NK-92 treated with Interleukin-12 subunit alpha and Interleukin-12 subunit beta, amount 100 ng/mL, for 24 hours (cell line): ENCODE data around the gene UQCC3.
"Not testable (repeated sequence)": the region's sequence is repeated elsewhere in the genome, so short reads cannot be mapped to it uniquely, and the experiment has no call there.

Source experiments
- DNase-seq: peaks from one replicate; lab custom pipeline; 2025; lab: John Stamatoyannopoulos, UW

Gene UQCC3

DNA sequence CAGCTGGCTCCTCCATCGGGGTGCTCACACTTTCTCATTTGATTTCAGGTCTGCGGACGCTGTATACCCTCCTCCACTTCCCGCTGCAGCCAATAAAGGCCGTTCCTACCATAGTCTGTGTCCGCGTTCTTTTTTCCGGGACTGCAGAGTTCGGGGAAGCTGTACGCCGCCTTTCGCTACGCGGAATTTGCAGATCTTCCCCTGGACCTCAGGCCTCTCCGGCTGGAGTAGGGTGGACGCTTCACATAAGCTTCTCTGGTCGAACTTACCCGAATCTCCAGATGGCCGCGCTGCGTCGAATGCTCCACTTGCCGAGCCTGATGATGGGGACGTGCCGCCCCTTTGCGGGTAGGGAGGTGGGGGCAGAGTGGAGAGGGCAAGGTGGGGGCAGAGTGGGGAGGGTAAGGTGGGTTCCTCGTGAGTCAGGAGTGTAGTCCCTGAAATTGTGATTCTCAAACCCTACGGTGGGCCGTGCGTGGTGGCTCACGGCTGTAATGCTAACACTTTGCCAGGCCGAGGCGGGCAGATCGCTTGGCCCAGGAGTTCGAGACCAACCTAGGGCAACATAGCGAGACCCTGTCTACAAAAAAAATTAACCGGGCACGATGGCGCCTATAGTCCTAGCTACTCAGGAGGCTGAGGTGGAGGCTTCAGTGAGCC lies 5.7 kb upstream of the UQCC3 start:
- DNase-seq = peak; percentile 56

DNA sequence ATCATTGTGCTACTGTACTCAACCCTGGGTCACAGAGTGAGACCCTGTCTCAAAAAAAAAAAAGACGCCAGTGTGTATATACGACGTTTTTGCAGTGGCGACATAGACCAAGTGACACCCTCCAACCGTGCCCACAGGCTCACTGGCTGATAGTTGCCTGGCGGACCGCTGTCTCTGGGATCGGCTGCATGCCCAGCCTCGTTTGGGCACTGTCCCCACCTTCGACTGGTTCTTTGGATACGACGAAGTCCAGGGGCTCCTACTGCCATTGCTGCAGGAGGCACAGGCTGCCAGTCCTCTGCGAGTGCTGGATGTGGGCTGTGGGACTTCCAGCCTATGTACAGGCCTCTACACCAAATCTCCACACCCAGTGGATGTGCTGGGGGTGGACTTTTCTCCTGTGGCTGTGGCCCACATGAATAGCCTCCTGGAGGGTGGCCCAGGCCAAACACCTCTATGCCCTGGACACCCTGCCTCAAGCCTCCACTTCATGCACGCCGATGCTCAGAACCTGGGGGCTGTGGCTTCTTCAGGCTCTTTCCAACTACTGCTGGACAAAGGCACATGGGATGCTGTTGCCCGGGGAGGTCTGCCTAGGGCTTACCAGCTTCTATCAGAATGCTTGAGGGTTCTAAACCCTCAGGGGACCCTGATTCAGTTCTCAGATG lies 5.1 kb upstream of the UQCC3 start:
- no peak for DNase-seq

DNA sequence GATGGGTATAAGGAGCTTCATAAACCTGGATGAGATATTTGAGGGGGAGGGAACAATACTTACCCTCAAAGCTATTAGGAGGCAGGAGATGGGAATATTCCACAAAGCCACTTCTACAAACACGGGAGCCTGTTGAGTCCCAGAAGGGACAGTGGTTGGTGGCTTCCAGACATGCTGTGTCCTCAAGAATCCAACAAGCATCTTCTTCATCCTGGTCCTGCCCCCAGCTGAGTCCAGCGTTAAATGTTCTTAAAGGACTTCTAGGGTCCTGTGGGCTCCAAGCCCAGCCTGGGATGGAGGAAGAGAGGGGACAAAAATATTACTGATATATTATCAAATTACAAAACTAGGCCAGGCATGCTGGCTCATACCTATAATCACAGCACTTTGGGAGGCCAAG lies 4.0 kb upstream of the UQCC3 start:
- no peak for DNase-seq

DNA sequence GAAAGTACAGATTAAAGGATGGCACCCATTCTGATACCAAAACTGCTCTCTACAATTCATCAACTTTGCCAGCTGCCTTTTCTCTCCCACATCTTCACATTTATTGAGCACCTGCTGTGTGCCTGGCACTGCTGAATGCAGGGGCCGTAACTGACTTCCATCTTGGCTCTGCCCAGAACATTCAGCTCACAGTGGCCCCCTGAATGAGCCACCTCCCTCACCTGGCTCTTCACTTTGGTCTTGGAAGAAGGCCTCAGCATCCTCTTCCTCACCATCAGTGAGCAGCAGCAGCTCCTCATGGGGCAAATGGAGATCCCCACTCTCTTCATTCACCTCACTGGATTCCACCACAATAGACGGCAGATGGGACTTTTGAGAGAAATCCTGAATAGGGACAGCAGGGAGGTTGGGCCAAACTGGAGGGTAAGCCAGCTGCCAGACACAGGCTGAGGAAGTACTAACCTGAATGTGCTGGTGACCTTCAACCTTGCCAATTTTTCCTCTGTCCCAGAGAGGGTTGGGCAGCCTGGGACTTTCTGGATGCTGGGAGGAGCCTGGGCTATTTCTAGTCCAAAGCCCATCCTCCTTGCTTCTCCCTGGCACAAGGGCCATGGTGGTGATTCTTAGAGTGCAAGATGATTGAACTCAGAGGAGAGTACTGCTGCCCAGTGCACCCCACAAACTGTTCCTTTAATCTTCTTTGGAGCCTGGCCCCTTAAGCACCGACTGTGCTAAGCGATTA lies 1.9 kb upstream of the UQCC3 start:
- DNase-seq = no peak

GRCh38 chr11:62671236-62671607 lies 251 bp upstream of the UQCC3 start:
- no peak for DNase-seq

DNA sequence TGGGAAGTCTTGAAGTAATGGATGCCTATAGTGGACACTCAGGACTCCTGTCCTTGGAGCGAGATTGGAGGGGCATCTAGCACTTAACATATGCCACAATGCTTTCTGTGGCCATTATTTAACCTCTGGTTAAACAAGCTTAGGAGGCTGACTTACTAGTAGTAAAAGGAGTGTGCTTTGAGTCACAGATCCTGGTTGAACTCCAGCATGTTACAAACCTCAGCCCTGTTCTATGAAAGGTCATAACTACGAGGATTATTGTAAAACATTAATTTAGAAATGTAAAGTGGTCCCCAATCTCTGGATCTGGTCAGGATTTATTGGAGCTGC lies 1.7 kb downstream of the UQCC3 start:
- DNase-seq = no peak

DNA sequence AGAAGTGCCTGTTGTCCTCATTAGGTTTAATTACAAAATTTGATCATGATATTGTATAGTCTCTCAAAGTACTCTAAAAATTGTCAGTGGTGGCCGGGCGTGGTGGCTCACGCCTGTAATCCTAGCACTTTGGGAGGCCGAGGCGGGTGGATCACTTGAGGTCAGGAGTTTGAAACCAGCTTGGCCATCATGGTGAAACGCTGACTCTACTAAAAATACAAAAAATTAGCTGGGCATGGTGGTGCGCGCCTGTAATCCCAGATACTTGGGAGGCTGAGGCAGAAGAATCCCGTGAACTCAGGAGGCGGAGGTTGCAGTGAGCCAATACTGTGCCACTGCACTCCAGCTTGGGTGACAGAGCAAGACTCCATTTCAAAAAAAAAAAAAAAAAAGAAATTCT lies 3.9 kb downstream of the UQCC3 start:
- DNase-seq = not testable (repeated sequence)

- DNase-seq = no peak
These were observed 5.2 kb downstream of the UQCC3 start for GRCh38 chr11:62676698-62677097.

GRCh38 chr11:62677156-62677555 lies 5.7 kb downstream of the UQCC3 start:
- DNase-seq = no peak

DNA sequence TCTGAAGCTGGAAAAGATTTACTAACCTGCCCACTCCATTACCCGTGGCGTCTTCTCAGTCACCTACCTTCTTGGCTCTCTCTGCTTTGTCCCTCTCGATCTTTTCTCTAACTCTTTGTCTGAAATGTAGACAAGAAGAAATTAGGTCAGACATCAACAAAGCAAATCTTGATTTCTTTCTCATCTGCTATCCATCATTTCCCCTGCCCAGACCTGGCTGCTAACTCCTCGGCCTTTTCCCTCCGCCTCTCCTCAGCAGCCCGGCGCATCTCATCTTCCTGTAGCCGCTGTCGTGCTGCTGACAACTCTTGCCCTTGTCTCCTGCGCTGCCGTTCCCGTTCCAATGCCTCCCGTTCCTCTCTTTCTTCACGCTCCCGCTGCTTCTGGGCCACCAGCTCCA lies 6.2 kb downstream of the UQCC3 start:
- DNase-seq = no peak

GRCh38 chr11:62678433-62678769 lies 6.9 kb downstream of the UQCC3 start:
- DNase-seq = no peak

- DNase-seq = peak; percentile 72
These were observed 7.6 kb downstream of the UQCC3 start, which contains the start of gene UBXN1 for GRCh38 chr11:62678770-62679696. Gene UBXN1, minus strand, starts transcription at chr11:62679073. Its CDS starts 150 bp downstream, at chr11:62678923.

DNA sequence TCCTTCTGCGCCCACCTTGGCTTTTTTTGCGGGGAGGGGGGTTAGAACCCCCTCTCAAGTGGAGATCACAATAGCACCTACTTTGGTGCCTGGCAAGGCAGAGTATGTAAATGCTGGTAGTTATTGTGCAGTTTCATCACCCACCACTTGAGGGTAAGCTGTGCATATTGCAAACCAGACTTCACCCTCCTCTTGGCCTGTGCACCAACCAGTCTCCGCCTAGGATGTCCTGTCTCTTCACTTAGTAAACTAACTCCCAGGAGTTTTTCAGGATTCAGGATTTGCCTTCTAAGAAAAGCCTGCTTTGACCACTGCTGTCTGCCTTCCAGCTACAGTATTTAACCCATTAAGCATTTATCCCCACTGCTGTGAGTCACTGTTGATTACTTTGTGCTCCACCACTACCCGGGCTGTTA lies 9.4 kb downstream of the UQCC3 start:
- DNase-seq = no peak

DNA sequence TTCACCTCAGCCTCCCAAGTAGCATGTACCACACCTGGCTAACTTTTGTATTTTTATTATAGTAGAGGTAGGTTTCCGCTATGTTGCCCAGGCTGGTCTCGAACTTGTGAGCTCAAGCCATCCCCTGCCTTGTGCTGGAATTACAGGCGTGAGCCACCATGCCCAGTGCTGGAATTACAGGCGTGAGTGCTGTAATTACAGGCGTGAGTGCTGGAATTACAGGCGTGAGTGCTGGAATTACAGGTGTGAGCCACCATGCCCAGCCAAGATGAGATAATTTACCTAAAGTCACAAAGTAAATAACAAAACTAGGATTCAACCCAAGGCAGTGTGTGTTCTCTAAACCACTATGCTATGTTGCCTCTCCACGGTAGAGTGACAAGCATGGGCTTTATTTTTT lies 11.0 kb downstream of the UQCC3 start:
- no peak for DNase-seq

- DNase-seq = no peak
These were observed 16.3 kb downstream of the UQCC3 start for GRCh38 chr11:62687508-62688396.

- DNase-seq = no peak
These were observed 17.0 kb downstream of the UQCC3 start for GRCh38 chr11:62688491-62688890.

DNA sequence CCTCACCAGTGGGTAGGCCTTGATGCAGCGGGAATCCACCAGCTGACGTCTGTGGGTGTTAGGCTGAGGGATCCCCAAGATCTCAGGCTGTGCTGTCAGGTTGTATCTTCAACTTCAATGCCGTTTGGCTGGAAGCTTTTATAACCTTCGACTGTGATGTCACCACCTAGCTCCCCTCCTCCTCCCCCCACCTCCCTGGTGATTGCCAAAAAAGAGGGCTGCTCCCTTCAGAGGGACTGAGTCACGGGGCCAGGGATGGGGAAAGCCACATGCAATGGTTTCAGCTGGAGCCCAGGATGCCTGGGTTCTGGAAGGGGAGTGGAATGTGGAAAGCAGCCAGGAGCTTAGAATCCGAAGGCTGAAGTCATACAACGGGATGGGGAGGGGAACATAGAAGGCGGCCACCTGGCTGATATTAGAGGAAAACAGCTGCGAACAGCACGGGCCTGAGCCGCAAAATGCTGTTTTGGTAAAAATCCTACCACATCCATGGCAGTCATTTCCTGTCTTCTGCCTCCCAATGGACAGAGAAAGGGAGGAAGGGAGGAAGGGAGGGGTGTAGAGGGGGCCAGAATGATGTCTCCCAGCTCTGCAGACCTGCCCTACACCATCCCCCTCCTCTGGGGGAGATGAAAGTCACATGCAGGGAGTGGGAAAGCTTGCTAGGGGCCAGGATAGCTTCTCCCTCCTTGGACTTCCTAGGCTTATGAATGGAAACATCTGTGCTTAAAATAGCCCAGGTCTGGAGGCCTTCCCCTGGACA lies 18.1 kb downstream of the UQCC3 start, which contains the start of gene LRRN4CL:
Gene LRRN4CL (minus strand): TSS at position 110 of the 763 bp plus-strand sequence. CDS start 1,022 bp downstream, outside the sequence.
- no peak for DNase-seq

DNA sequence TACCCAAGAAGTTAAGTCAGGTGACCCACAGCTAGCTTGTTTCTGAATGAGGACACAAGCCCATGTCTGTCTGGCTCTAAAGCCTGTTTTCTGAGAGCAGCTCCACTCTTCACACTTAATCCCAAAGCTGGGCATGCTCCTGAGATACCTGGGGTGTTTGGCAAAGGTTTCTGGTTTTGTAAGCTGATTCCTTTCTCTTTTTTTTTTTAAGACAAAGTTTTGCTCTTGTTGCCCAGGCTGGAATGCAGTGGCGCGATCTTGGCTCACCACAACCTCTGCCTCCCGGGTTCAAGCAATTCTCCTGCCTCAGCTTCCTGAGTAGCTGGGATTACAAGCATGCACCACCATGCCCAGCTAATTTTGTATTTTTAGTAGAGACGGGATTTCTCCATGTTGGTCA lies 22.2 kb downstream of the UQCC3 start:
- not testable (repeated sequence) for DNase-seq

GRCh38 chr11:62694455-62695167 lies 23.1 kb downstream of the UQCC3 start:
- DNase-seq = peak; percentile 31

DNA sequence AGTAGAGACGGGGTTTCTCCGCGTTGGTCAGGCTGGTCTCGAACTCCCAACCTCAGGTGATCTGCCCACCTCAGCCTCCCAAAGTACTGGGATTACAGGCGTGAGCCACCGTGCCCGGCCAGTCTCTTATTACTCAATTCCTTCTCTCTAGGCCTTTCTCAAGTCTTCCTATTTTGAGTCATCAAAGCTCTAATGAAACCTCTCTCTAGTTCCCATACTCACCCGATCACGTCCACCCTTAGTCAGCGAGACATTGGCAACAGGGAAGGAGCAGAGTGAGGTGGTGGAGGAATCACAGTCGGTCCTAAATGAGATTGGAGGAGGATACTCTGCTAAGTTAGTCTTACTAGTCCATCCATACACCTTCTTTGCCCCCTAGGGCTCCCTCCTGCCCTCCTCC lies 30.8 kb downstream of the UQCC3 start:
- DNase-seq = no peak
